ENCODE results near the gene PRKN. TPM values are rescaled to one million over a fixed set of nuclear protein-coding genes. Genes with fewer than 3 reads are reported as not detected.

The PRKN gene
- total and polyA plus RNA-seq, 9 of the 15 experiments (the other 6 are each of a cell fraction or from before 2014, with no cell fraction given), result 0.03 to 0.96 (median 0.15) TPM; not detected in 2

GRCh38 chr6:161389756-161390155 lies 1337.8 kb downstream of the PRKN start:
- ATAC-seq, result no peak
- ChIA-PET CTCF (ENCODE audit: low intra/inter-chr PET ratio) (no interaction called here), POLR2A (no interaction called here)
- Histone ChIP-seq H3K36me3 (ENCODE audit: control insufficient read depth, insufficient read depth, low read length) (no peaks in the 10 kb centered on the region), H3K9me1 (ENCODE audit: control insufficient read depth, insufficient read depth, low read length) (no peaks in the 10 kb centered on the region), H2AFZ (ENCODE audit: low read depth, low read length) (no peak overlapping the region), H3K79me2 (ENCODE audit: control insufficient read depth, insufficient read depth, low read length) (no peaks in the 10 kb centered on the region), H3K9ac (ENCODE audit: insufficient read depth in 1 of 2, low read depth in 2 of 2, low read length in 2 of 2) (no peak overlapping the region), H3K9me3 (replicated peaks; ENCODE audit: control insufficient read depth, insufficient read depth, low read depth, low read length) (no peaks in the 10 kb centered on the region), H3K4me3 (no peak overlapping the region), H3K27me3 (ENCODE audit: control insufficient read depth in 2 of 2, insufficient read depth in 2 of 2, low read length in 2 of 2) (peaks cover 24 to 30% of the 10 kb centered on the region in 2 experiments), H4K20me1 (replicated peaks; ENCODE audit: control insufficient read depth, insufficient read depth, low read length) (no peaks in the 10 kb centered on the region), H3K4me2 (ENCODE audit: insufficient read depth, low read length) (no peak overlapping the region), H3K27ac (ENCODE audit: extremely low read depth, low read depth, low read length) (no peak overlapping the region), H3K4me1 (replicated peaks in 1 of 2; ENCODE audit: control insufficient read depth in 2 of 2, insufficient read depth in 2 of 2, low read length in 2 of 2) (peaks cover 0 to 4% of the 10 kb centered on the region in 2 experiments; a peak in 2 of 5 replicates)
- BruUV-seq (replicated peaks), result no TSS peak
- in situ Hi-C loops (cut with MboI) (loop anchor here (10.0 kb wide), 1 partner anchor 305 kb away; no protein-coding TSS in a partner anchor), intact Hi-C loops (cut with micrococcal nuclease) (loop anchor here (5.0 kb wide), 1 partner anchor 228 kb away; no protein-coding TSS in a partner anchor)
- WGBS (ENCODE audit: insufficient coverage, low coverage, missing lambda C conversion rate), result 2% methylated on average over 3 of the region's 3 CpGs
- DNase-seq (ENCODE audit: extremely low read depth in 1 of 4, low spot score in 3 of 4), result no peak
- FAIRE-seq, result no peak
- TF ChIP-seq HDAC1 (IDR thresholded peaks at IDR 0.05) (no peak), HNRNPK (IDR thresholded peaks at IDR 0.05; ENCODE audit: low read depth, low read length, poor library complexity, severe bottlenecking) (no peak), PBX2 (CRISPR knock-in tag; IDR thresholded peaks at IDR 0.05; ENCODE audit: low read depth) (no peak), PBX2 (tag; conservative IDR thresholded peaks at IDR 0.05; ENCODE audit: low read depth) (no peak), CREB3 (tag; conservative IDR thresholded peaks at IDR 0.05; ENCODE audit: low read depth) (no peak), MLX (CRISPR knock-in tag; conservative IDR thresholded peaks at IDR 0.05) (no peak), POLR2G (IDR thresholded peaks at IDR 0.05; ENCODE audit: low read depth, low read length) (no peak), ZNF717 (CRISPR knock-in tag; IDR thresholded peaks at IDR 0.05) (no peak), KAT8 (IDR thresholded peaks at IDR 0.05; ENCODE audit: low read depth) (no peak), RBBP5 (IDR thresholded peaks at IDR 0.05; ENCODE audit: borderline replicate concordance, insufficient read depth, low read length, poor library complexity, severe bottlenecking) (no peak), E4F1 (CRISPR knock-in tag; IDR thresholded peaks at IDR 0.05; ENCODE audit: borderline replicate concordance) (no peak), PTTG1 (tag; IDR thresholded peaks at IDR 0.05; ENCODE audit: low read depth) (no peak)
